ENCODE data around the gene MED27. TPM values are rescaled to one million over a fixed set of nuclear protein-coding genes. Genes with fewer than 3 reads are reported as not detected.

Gene MED27
- total and polyA plus RNA-seq, 2 of the 13 experiments (the other 11 are each of a cell fraction or from before 2014, with no cell fraction given) = 16.9 to 19.0 TPM

- Histone ChIP-seq H3K9me3 (ENCODE audit: low read length) (no peaks in the 10 kb centered on the region), H3K4me1 (ENCODE audit: insufficient read depth, low read length) (no peaks in the 10 kb centered on the region), H3K27ac (ENCODE audit: extremely low read length, insufficient read depth, low read length) (no peak overlapping the region), H3K4me3 (replicated peaks in 1 of 3; ENCODE audit: insufficient read depth in 1 of 3, low read depth in 2 of 3, low read length in 3 of 3) (no peak overlapping the region), H2AFZ (ENCODE audit: low read length) (no peak overlapping the region), H3K9ac (ENCODE audit: insufficient read depth, low read depth, low read length) (no peak overlapping the region), H3K79me2 (ENCODE audit: insufficient read depth, low read length) (no peaks in the 10 kb centered on the region), H3K36me3 (replicated peaks in 1 of 2; ENCODE audit: control insufficient read depth in 1 of 2, insufficient read depth in 2 of 2, low read length in 2 of 2) (peaks cover 0 to 4% of the 10 kb centered on the region in 2 experiments; a peak in 2 of 5 replicates), H3K27me3 (ENCODE audit: control insufficient read depth in 1 of 2, insufficient read depth in 2 of 2, low read length in 2 of 2) (no peaks in the 10 kb centered on the region), H3K4me2 (ENCODE audit: low read depth, low read length) (no peak overlapping the region), H4K20me1 (ENCODE audit: insufficient read depth, low read length) (no peaks in the 10 kb centered on the region)
- 100% methylated on average over 2 of the region's 2 CpGs for WGBS (ENCODE audit: low lambda C conversion rate)
- intact Hi-C loops (cut with micrococcal nuclease; ENCODE audit: unreplicated experiment) = no loop called here
- ChIA-PET POLR2A (no interaction called here), CTCF (ENCODE audit: low intra/inter-chr PET ratio, low total read pairs) (no interaction called here)
- BruUV-seq (replicated peaks) = no TSS peak
- TF ChIP-seq ISX (CRISPR knock-in tag; conservative IDR thresholded peaks at IDR 0.05) (no peak), ZNF790 (CRISPR knock-in tag; IDR thresholded peaks at IDR 0.05; ENCODE audit: borderline replicate concordance) (no peak), NBN (conservative IDR thresholded peaks at IDR 0.05) (no peak), SMAD1 (CRISPR knock-in tag; IDR thresholded peaks at IDR 0.05; ENCODE audit: borderline replicate concordance, low read depth) (no peak), ZNF224 (CRISPR knock-in tag; IDR thresholded peaks at IDR 0.05) (no peak), ZNF775 (CRISPR knock-in tag; IDR thresholded peaks at IDR 0.05; ENCODE audit: borderline replicate concordance) (no peak), ONECUT2 (CRISPR knock-in tag; IDR thresholded peaks at IDR 0.05) (no peak), NONO (IDR thresholded peaks at IDR 0.05) (no peak), NONO (CRISPR knock-in tag; conservative IDR thresholded peaks at IDR 0.05) (no peak), RFX5 (IDR thresholded peaks at IDR 0.05; ENCODE audit: low read depth, low read length) (no peak), MXD3 (CRISPR knock-in tag; IDR thresholded peaks at IDR 0.05) (no peak), TERF1 (CRISPR knock-in tag; IDR thresholded peaks at IDR 0.05) (no peak)
- ATAC-seq (no peak), FAIRE-seq (no peak), DNase-seq (ENCODE audit: low spot score) (no peak)
- in situ Hi-C loops (cut with HindIII; ENCODE audit: extremely low pct_ligation_motif_present, low pct_unique_long_range_greater_than_20kb) = no loop called here
Measured at GRCh38 chr9:131887680-131888079, 192.0 kb downstream of the MED27 start.
